H1 (cell line): Measurements from ENCODE around the gene PHLPP1. TPM values are rescaled to one million over a fixed set of nuclear protein-coding genes. Genes with fewer than 3 reads are reported as not detected.

Source experiments
- CTCF ChIA-PET: fragments of 300-600 bp; sonication (Branson Sonifier 250); formaldehyde crosslinking; loops from one replicate; lab custom pipeline; 2021; ENCODE audit not compliant: partially characterized antibody; lab: Charles Lee
- POLR2A ChIA-PET: fragments of 300-600 bp; sonication (Branson Sonifier 250); formaldehyde crosslinking; loops from one replicate; lab custom pipeline; 2021; ENCODE audit warnings: inconsistent platforms; ENCODE audit not compliant: partially characterized antibody; lab: Charles Lee
- DNase-seq, 2 experiments: peaks; one replicate each; pipeline versions ENCODE4 v3.0.0 to v3.0.0-alpha.2; 2010 to 2022; ENCODE audit warnings: low spot score in 2 of 2, low read depth in 1 of 2, mixed read lengths in 1 of 2
- FAIRE-seq: peaks from 2 replicates; lab custom pipeline; 2011; peaks lifted over from hg19 to GRCh38; lab: Jason Lieb, UNC
- H2AFZ ChIP-seq: 2 replicates; pipeline ENCODE4 v1.8.1; 2012; ENCODE audit warnings: low read length, inconsistent platforms
- H2AK5ac ChIP-seq: 2 replicates; pipeline ENCODE4 v1.6.1; 2013; ENCODE audit warnings: low read depth, low read length
- H2BK120ac ChIP-seq: replicated peaks from 2 replicates; pipeline ENCODE3; 2013; ENCODE audit warnings: low read depth, low read length, inconsistent platforms
- H2BK12ac ChIP-seq: 2 replicates; pipeline ENCODE4 v1.6.1; 2013; ENCODE audit warnings: low read depth, low read length
- H2BK15ac ChIP-seq: 2 replicates; pipeline ENCODE4 v1.6.1; 2013; ENCODE audit warnings: low read length
- H2BK20ac ChIP-seq: 2 replicates; pipeline ENCODE4 v1.6.1; 2013; ENCODE audit warnings: low read length
- H2BK5ac ChIP-seq: 2 replicates; pipeline ENCODE4 v1.6.1; 2013; ENCODE audit warnings: low read depth, low read length
- H3K14ac ChIP-seq: 2 replicates; pipeline ENCODE4 v1.6.1; 2013; ENCODE audit warnings: inconsistent platforms; ENCODE audit not compliant: insufficient read length
- H3K18ac ChIP-seq: 2 replicates; pipeline ENCODE4 v1.6.1; 2013; ENCODE audit warnings: low read length; ENCODE audit errors: extremely low read depth
- H3K23ac ChIP-seq: 2 replicates; pipeline ENCODE4 v1.6.1; 2013; ENCODE audit warnings: inconsistent platforms; ENCODE audit not compliant: insufficient read length
- H3K23me2 ChIP-seq: 2 replicates; pipeline ENCODE4 v1.6.1; 2013; ENCODE audit warnings: low read depth, low read length
- H3K27ac ChIP-seq: 2 replicates; pipeline ENCODE4 v1.6.1; 2011; ENCODE audit warnings: low read depth, low read length, inconsistent platforms
- H3K27me3 ChIP-seq, 4 experiments: replicated peaks in 1 of 4; 1 replicate in 1 of 4; 2 replicates in 3 of 4; pipeline versions ENCODE4 v1.6.1 to v1.8.1; 2011 to 2013; ENCODE audit warnings: low read length in 3 of 4, mild to moderate bottlenecking in 3 of 4, inconsistent platforms in 2 of 4, mixed read lengths in 2 of 4, moderate library complexity in 1 of 4; ENCODE audit not compliant: control insufficient read depth in 3 of 4, insufficient read depth in 3 of 4; ENCODE audit errors: extremely low read depth in 1 of 4
- H3K36me3 ChIP-seq, 4 experiments: 2 replicates each; pipeline versions ENCODE4 v1.6.1 to v1.8.1; 2011 to 2013; ENCODE audit warnings: mild to moderate bottlenecking in 4 of 4, low read length in 3 of 4, moderate library complexity in 2 of 4, control low read depth in 1 of 4, inconsistent platforms in 1 of 4; ENCODE audit not compliant: insufficient read depth in 4 of 4, control insufficient read depth in 2 of 4
- H3K4ac ChIP-seq: replicated peaks from 2 replicates; pipeline ENCODE3; 2013; ENCODE audit warnings: low read length, low read depth, mixed read lengths, inconsistent platforms; ENCODE audit not compliant: insufficient read length
- H3K4me1 ChIP-seq, 4 experiments: replicated peaks in 1 of 4; 1 replicate in 1 of 4; 2 replicates in 3 of 4; pipeline versions ENCODE4 v1.6.1 to v1.8.1; 2011 to 2013; ENCODE audit warnings: low read length in 3 of 4, inconsistent platforms in 2 of 4, mixed read lengths in 1 of 4; ENCODE audit not compliant: insufficient read depth in 4 of 4, control insufficient read depth in 3 of 4
- H3K4me2 ChIP-seq, 2 experiments: 2 replicates each; pipeline versions ENCODE4 v1.6.1 to v1.8.1; 2011 to 2013; ENCODE audit warnings: low read depth in 2 of 2, low read length in 2 of 2, control low read depth in 1 of 2, inconsistent platforms in 1 of 2, mild to moderate bottlenecking in 1 of 2; ENCODE audit not compliant: insufficient read depth in 1 of 2
- H3K4me3 ChIP-seq, 4 experiments: fragments of 200-600, 300-600 bp in 1 of 4; sonication (generic), shearing (Covaris generic), sonication (Bioruptor Twin) in 1 of 4; 2 replicates each; pipeline versions ENCODE4 v1.5.1 to v1.8.1; 2011 to 2016; ENCODE audit warnings: low read length in 4 of 4, low read depth in 3 of 4, control low read depth in 2 of 4, inconsistent platforms in 2 of 4, mild to moderate bottlenecking in 2 of 4, mixed read lengths in 1 of 4, moderate library complexity in 1 of 4; ENCODE audit not compliant: insufficient read depth in 2 of 4; ENCODE audit errors: extremely low read depth in 1 of 4
- H3K56ac ChIP-seq: replicated peaks from 2 replicates; pipeline ENCODE3; 2013; ENCODE audit warnings: low read depth, mild to moderate bottlenecking, mixed read lengths, low read length, inconsistent platforms; ENCODE audit not compliant: insufficient read length
- H3K79me1 ChIP-seq: 2 replicates; pipeline ENCODE4 v1.6.1; 2013; ENCODE audit warnings: low read depth, low read length, control low read depth
- H3K79me2 ChIP-seq, 2 experiments: 2 replicates each; pipeline versions ENCODE4 v1.6.1 to v1.8.1; 2012 to 2013; ENCODE audit warnings: low read length in 2 of 2, mild to moderate bottlenecking in 2 of 2, inconsistent platforms in 1 of 2; ENCODE audit not compliant: insufficient read depth in 2 of 2, control insufficient read depth in 1 of 2
- H3K9ac ChIP-seq, 4 experiments: replicated peaks in 1 of 4; 1 replicate in 1 of 4; 2 replicates in 3 of 4; pipeline versions ENCODE4 v1.6.1 to v1.8.1; 2011 to 2013; ENCODE audit warnings: low read depth in 3 of 4, low read length in 3 of 4, control low read depth in 2 of 4, mild to moderate bottlenecking in 2 of 4, moderate library complexity in 2 of 4, inconsistent platforms in 1 of 4; ENCODE audit errors: extremely low read depth in 1 of 4
- H3K9me3 ChIP-seq, 2 experiments: 2 replicates each; pipeline versions ENCODE4 v1.6.1 to v1.8.1; 2012 to 2013; ENCODE audit warnings: mild to moderate bottlenecking in 2 of 2, moderate library complexity in 2 of 2, control low read depth in 1 of 2, inconsistent platforms in 1 of 2, low read depth in 1 of 2, low read length in 1 of 2, mixed read lengths in 1 of 2; ENCODE audit not compliant: insufficient read depth in 2 of 2
- H4K20me1 ChIP-seq, 2 experiments: replicated peaks in 1 of 2; 2 replicates each; pipeline versions ENCODE3 to v1.8.1; 2011 to 2013; ENCODE audit warnings: inconsistent platforms in 2 of 2, low read length in 2 of 2, mild to moderate bottlenecking in 1 of 2; ENCODE audit not compliant: insufficient read depth in 2 of 2, control insufficient read depth in 1 of 2
- H4K5ac ChIP-seq: 2 replicates; pipeline ENCODE4 v1.6.1; 2013; ENCODE audit warnings: low read length, low read depth, mixed read lengths, inconsistent platforms; ENCODE audit not compliant: insufficient read length
- H4K8ac ChIP-seq: 2 replicates; pipeline ENCODE4 v1.8.0; 2013; ENCODE audit warnings: mild to moderate bottlenecking, moderate library complexity, low read length, inconsistent platforms; ENCODE audit not compliant: insufficient read depth; ENCODE audit errors: extremely low read depth
- H4K91ac ChIP-seq: replicated peaks from 2 replicates; pipeline ENCODE3; 2013; ENCODE audit warnings: low read length, mixed read lengths, inconsistent platforms; ENCODE audit not compliant: insufficient read length
- BRCA1 ChIP-seq: IDR thresholded peaks from 2 replicates; pipeline ENCODE4 v1.6.1; 2012; ENCODE audit warnings: low read depth, low read length, improper control_type of control experiment
- CEBPB ChIP-seq: IDR thresholded peaks from 2 replicates; pipeline ENCODE4 v1.6.1; 2012; ENCODE audit warnings: low read depth, low read length
- CREB1 ChIP-seq: IDR thresholded peaks from 2 replicates; pipeline ENCODE4 v1.6.1; 2012; ENCODE audit warnings: inconsistent platforms
- EGR1 ChIP-seq: IDR thresholded peaks from 2 replicates; pipeline ENCODE4 v1.6.1; 2011; ENCODE audit warnings: low read depth, low read length, borderline replicate concordance
- HDAC2 ChIP-seq, 2 experiments: fragments of 300-600 bp in 1 of 2; sonication (generic) in 1 of 2; IDR thresholded peaks; 2 replicates each; pipeline ENCODE4 v1.6.1; 2011 to 2012; ENCODE audit warnings: low read depth in 2 of 2, low read length in 2 of 2, mild to moderate bottlenecking in 2 of 2, moderate library complexity in 2 of 2, borderline replicate concordance in 1 of 2, inconsistent platforms in 1 of 2
- KDM1A ChIP-seq: fragments of 200-600, 300-600 bp; sonication (generic); IDR thresholded peaks from 2 replicates; pipeline ENCODE4 v1.7.1; 2016; ENCODE audit warnings: mild to moderate bottlenecking, low read length, borderline replicate concordance
- MAFK ChIP-seq: IDR thresholded peaks from 2 replicates; pipeline ENCODE4 v1.6.1; 2012; ENCODE audit warnings: low read depth, mild to moderate bottlenecking, improper control_type of control experiment, low read length
- RBBP5 ChIP-seq: IDR thresholded peaks from 2 replicates; pipeline ENCODE4 v1.7.1; 2012; ENCODE audit warnings: low read depth, mild to moderate bottlenecking, inconsistent platforms, low read length, moderate library complexity, borderline replicate concordance
- SIX5 ChIP-seq: IDR thresholded peaks from 2 replicates; pipeline ENCODE4 v1.6.1; 2011; ENCODE audit warnings: mild to moderate bottlenecking, low read depth, low read length
- WGBS, 2 experiments: shearing (Covaris generic) in 1 of 2; methylation state at CpG; one replicate each; pipeline versions ENCODE4 v1.1.6 to v1.1.7; 2013 to 2015; ENCODE audit warnings: low lambda C conversion rate in 2 of 2, mixed read lengths in 2 of 2, inconsistent platforms in 1 of 2, low coverage in 1 of 2, missing lambda C conversion rate in 1 of 2; ENCODE audit not compliant: insufficient replicate concordance in 2 of 2, insufficient coverage in 1 of 2, insufficient read length in 1 of 2; ENCODE audit errors: extremely low coverage in 1 of 2, missing lambda C conversion rate in 1 of 2; 5-methylcytosine and 5-hydroxymethylcytosine counted together
- polyA plus RNA-seq, 7 experiments: library from polyadenylated mRNA; depleted of rRNA in 3 of 7; stranded (reverse) in 5 of 7; unstranded in 2 of 7; fragments of >200 nt in 5 of 7; fragments of 200-250 nt in 2 of 7; gene quantifications; 1 replicate in 5 of 7; 2 replicates in 1 of 7; 4 replicates in 1 of 7; pipeline versions ENCODE4 v1.2.1 to v1.2.3, GENCODE V29; 2011 to 2013; ENCODE audit warnings: missing spikeins in 2 of 7, mixed read lengths in 2 of 7
- total RNA-seq: library from RNA; stranded (reverse); fragmentation: NEBNext Ultra II Directional; extraction: Animal tissue kit (Norgen Biotek cat#: 25700); gene quantifications from 2 replicates; pipeline ENCODE4 v1.2.1, GENCODE V29; 2021
- TF ChIP-seq, protein P1 (sequence below), 3 experiments: IDR thresholded peaks; 1 replicate in 2 of 3; 2 replicates in 1 of 3; pipeline versions ENCODE4 v1.5.1 to v1.6.1; 2011; ENCODE audit warnings: low read length in 3 of 3, mild to moderate bottlenecking in 3 of 3, inconsistent platforms in 2 of 3, low read depth in 1 of 3, moderate library complexity in 1 of 3; ENCODE audit not compliant: insufficient read depth in 1 of 3; ENCODE audit errors: control extremely low read depth in 1 of 3

Gene PHLPP1
- total and polyA plus RNA-seq, 2 of the 8 experiments (the other 6 are each of a cell fraction or from before 2014, with no cell fraction given) = 28.0 to 66.3 TPM

DNA sequence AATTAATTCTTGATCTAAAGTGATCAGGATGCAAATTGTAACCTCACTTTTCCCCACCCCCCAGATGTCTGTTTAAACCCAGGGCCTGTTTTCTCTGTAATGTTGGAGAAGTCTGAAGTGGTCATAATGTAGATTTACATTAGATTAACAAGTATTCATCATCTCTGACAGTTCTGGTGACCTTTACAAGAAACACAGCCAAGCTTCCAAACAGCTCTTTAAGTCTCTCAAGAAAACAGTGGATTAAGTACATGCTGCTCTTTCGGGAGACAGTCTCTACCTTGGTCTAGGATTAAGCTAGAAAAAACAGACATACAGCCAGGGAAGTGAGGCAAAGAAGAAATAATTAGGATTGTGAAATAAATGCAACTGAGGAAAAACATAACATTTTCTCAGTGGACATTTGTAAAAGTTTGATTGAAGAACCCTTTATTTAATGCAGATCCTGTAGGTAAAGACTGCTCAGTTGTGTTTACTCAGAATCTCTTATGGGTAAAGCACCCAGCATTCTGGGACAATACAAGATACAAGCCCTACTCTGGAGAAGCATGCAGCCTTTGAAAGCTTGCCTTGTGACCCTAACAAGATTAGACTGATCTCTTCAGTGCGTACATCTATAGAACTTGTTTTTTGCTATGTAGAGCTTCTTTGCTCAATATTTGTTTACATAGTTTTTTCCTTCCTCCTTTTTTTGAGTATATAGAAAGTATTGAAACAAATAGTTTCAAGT is 203.9 kb downstream of the PHLPP1 start:
- H3K9ac ChIP-seq = no peak overlapping the region
- H3K14ac ChIP-seq = no peak overlapping the region
- H3K4me2 ChIP-seq = no peak overlapping the region
- H3K27me3 ChIP-seq = no peaks in the 10 kb centered on the region
- POLR2A ChIA-PET = interaction anchor here (1.4 kb wide), 1 partner anchor 10 kb away, joined by 4 read pairs; no protein-coding TSS in a partner anchor
- no peaks in the 10 kb centered on the region for H3K4me1 ChIP-seq
- WGBS, 2 experiments = 81% methylated on average over 2 of the region's 2 CpGs; no CpG with 5 or more reads in 1 of the 2 experiments
- H3K36me3 ChIP-seq = peaks cover 0 to 42% (median 21%) of the 10 kb centered on the region in 4 experiments; a peak in 7 of 8 replicates
- no peak overlapping the region for H2BK12ac ChIP-seq
- H3K79me2 ChIP-seq = no peaks in the 10 kb centered on the region
- no peak for DNase-seq
- CTCF ChIA-PET = interaction anchor here (0.6 to 1.3 kb wide), 2 partner anchors 24 to 69 kb away, joined by 3 read pairs; no protein-coding TSS in a partner anchor
- peaks cover 0 to 2% of the 10 kb centered on the region in 2 experiments for H4K20me1 ChIP-seq
- no peak overlapping the region for H4K91ac ChIP-seq
- no peaks in the 10 kb centered on the region; the same call in 1 of the 2 replicates for H3K23me2 ChIP-seq
- no peaks in the 10 kb centered on the region for H3K79me1 ChIP-seq
- H2AFZ ChIP-seq = no peak overlapping the region
- no peak overlapping the region for H4K5ac ChIP-seq
- H3K23ac ChIP-seq = no peak overlapping the region
- no peak overlapping the region for H3K4ac ChIP-seq
- no peak overlapping the region for H3K27ac ChIP-seq
- no peak overlapping the region for H2BK20ac ChIP-seq
- H3K9me3 ChIP-seq = no peaks in the 10 kb centered on the region
- no peak overlapping the region for H3K18ac ChIP-seq
- no peak overlapping the region for H3K56ac ChIP-seq
- no peak overlapping the region for H4K8ac ChIP-seq
- H2BK15ac ChIP-seq = no peak overlapping the region
- no peak overlapping the region for H2AK5ac ChIP-seq
- no peak overlapping the region for H3K4me3 ChIP-seq
- FAIRE-seq = no peak
- H2BK120ac ChIP-seq = no peak overlapping the region
- no peak overlapping the region for H2BK5ac ChIP-seq
- TF ChIP-seq MAFK (no peak), HDAC2 (IDR thresholded peaks at IDR 0.05; ENCODE audit: borderline replicate concordance in 1 of 2, low read depth in 2 of 2, low read length in 2 of 2) (no peak), BRCA1 (no peak), CREB1 (no peak), SIX5 (no peak), RBBP5 (no peak), KDM1A (no peak), CEBPB (no peak), EGR1 (no peak)
- TF ChIP-seq, protein P1, sequence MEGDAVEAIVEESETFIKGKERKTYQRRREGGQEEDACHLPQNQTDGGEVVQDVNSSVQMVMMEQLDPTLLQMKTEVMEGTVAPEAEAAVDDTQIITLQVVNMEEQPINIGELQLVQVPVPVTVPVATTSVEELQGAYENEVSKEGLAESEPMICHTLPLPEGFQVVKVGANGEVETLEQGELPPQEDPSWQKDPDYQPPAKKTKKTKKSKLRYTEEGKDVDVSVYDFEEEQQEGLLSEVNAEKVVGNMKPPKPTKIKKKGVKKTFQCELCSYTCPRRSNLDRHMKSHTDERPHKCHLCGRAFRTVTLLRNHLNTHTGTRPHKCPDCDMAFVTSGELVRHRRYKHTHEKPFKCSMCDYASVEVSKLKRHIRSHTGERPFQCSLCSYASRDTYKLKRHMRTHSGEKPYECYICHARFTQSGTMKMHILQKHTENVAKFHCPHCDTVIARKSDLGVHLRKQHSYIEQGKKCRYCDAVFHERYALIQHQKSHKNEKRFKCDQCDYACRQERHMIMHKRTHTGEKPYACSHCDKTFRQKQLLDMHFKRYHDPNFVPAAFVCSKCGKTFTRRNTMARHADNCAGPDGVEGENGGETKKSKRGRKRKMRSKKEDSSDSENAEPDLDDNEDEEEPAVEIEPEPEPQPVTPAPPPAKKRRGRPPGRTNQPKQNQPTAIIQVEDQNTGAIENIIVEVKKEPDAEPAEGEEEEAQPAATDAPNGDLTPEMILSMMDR (IDR thresholded peaks at IDR 0.05; ENCODE audit: control extremely low read depth in 1 of 3, insufficient read depth in 1 of 3, low read depth in 1 of 3, low read length in 3 of 3) = no peak
